ENCODE measurements around the gene IQCM.

Gene IQCM

DNA sequence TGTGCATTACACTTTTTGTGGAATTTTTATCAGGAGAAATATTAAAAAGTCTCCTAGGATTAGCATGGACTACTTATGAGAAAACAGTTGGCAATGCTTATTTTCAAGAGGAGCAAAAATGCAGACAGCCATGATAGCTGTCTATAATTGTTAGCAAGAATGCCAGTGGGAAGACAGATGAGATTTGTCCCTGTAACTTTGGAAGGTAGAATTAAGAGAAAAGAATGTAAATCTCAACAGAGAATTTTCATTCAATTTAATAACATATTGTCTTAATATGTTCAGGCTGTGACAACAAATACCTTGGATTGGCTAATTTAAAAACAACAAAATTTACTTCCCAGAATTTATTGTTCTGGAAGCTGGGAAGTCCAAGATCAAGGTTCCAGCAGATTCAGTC is 349.2 kb downstream of the IQCM start:
- no peaks in the 10 kb centered on the region for H3F3A ChIP-seq (ENCODE audit: low read depth)
- no peak overlapping the region for H3K9ac ChIP-seq (ENCODE audit: low read depth, low read length, poor library complexity, severe bottlenecking)
- TF ChIP-seq EZH2phosphoT487 (IDR thresholded peaks at IDR 0.05; ENCODE audit: borderline replicate concordance): no peak
- TF ChIP-seq, protein P1, sequence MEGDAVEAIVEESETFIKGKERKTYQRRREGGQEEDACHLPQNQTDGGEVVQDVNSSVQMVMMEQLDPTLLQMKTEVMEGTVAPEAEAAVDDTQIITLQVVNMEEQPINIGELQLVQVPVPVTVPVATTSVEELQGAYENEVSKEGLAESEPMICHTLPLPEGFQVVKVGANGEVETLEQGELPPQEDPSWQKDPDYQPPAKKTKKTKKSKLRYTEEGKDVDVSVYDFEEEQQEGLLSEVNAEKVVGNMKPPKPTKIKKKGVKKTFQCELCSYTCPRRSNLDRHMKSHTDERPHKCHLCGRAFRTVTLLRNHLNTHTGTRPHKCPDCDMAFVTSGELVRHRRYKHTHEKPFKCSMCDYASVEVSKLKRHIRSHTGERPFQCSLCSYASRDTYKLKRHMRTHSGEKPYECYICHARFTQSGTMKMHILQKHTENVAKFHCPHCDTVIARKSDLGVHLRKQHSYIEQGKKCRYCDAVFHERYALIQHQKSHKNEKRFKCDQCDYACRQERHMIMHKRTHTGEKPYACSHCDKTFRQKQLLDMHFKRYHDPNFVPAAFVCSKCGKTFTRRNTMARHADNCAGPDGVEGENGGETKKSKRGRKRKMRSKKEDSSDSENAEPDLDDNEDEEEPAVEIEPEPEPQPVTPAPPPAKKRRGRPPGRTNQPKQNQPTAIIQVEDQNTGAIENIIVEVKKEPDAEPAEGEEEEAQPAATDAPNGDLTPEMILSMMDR (conservative IDR thresholded peaks at IDR 0.05; ENCODE audit: low read length): no peak
- no peaks in the 10 kb centered on the region for H3K4me1 ChIP-seq (ENCODE audit: insufficient read depth, low read length, poor library complexity, severe bottlenecking)
- no peaks in the 10 kb centered on the region for H3K27me3 ChIP-seq (ENCODE audit: insufficient read depth, low read length, poor library complexity, severe bottlenecking)
- H3K79me2 ChIP-seq (ENCODE audit: insufficient read depth, low read length): no peaks in the 10 kb centered on the region
- no peak overlapping the region for H3K4me3 ChIP-seq (ENCODE audit: low read length, poor library complexity, severe bottlenecking)
- H3K4me2 ChIP-seq (ENCODE audit: low read depth, low read length, poor library complexity, severe bottlenecking): no peak overlapping the region
- no peak overlapping the region for H2AFZ ChIP-seq (ENCODE audit: low read length)
- no peaks in the 10 kb centered on the region for H3K36me3 ChIP-seq (ENCODE audit: insufficient read depth, low read length)
- no peaks in the 10 kb centered on the region for H3K9me2 ChIP-seq (replicated peaks; ENCODE audit: low read depth, low read length)
- no peaks in the 10 kb centered on the region for H3K9me3 ChIP-seq (ENCODE audit: insufficient read depth, low read depth, low read length)
- no peaks in the 10 kb centered on the region for H4K20me1 ChIP-seq (ENCODE audit: insufficient read depth, low read length, poor library complexity, severe bottlenecking)

DNA sequence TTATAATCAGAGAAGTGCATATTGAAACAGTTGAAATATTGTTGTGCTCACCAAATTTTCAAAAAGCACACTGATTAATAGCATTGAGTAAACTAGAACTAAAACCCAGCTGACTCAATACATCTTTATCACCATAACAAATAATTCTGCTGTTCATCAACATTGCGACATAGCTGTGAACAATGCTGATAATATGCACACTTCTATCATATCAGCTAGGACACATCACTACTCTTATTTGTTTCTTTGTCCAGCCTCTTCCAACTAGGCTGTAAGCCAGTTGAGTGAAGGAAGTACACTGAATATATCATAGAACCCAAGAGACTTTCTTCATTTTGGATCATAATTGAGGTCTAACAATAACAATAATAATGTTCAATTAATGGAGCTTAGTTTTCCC is 349.7 kb downstream of the IQCM start:
- Histone ChIP-seq H4K20me1 (ENCODE audit: insufficient read depth, low read length, poor library complexity, severe bottlenecking) (no peaks in the 10 kb centered on the region), H3K4me2 (ENCODE audit: low read depth, low read length, poor library complexity, severe bottlenecking) (no peak overlapping the region), H3K36me3 (ENCODE audit: insufficient read depth, low read length) (no peaks in the 10 kb centered on the region), H3K27me3 (ENCODE audit: insufficient read depth, low read length, poor library complexity, severe bottlenecking) (no peaks in the 10 kb centered on the region), H2AFZ (ENCODE audit: low read length) (no peak overlapping the region), H3K4me1 (ENCODE audit: insufficient read depth, low read length, poor library complexity, severe bottlenecking) (no peaks in the 10 kb centered on the region), H3K9me3 (ENCODE audit: insufficient read depth, low read depth, low read length) (no peaks in the 10 kb centered on the region), H3K4me3 (ENCODE audit: low read length, poor library complexity, severe bottlenecking) (no peak overlapping the region), H3K9me2 (replicated peaks; ENCODE audit: low read depth, low read length) (no peaks in the 10 kb centered on the region), H3F3A (ENCODE audit: low read depth) (no peaks in the 10 kb centered on the region), H3K79me2 (ENCODE audit: insufficient read depth, low read length) (no peaks in the 10 kb centered on the region), H3K9ac (ENCODE audit: low read depth, low read length, poor library complexity, severe bottlenecking) (no peak overlapping the region)
- TF ChIP-seq, protein P1 (conservative IDR thresholded peaks at IDR 0.05; ENCODE audit: low read length): no peak
- no peak for TF ChIP-seq EZH2phosphoT487 (IDR thresholded peaks at IDR 0.05; ENCODE audit: borderline replicate concordance)

DNA sequence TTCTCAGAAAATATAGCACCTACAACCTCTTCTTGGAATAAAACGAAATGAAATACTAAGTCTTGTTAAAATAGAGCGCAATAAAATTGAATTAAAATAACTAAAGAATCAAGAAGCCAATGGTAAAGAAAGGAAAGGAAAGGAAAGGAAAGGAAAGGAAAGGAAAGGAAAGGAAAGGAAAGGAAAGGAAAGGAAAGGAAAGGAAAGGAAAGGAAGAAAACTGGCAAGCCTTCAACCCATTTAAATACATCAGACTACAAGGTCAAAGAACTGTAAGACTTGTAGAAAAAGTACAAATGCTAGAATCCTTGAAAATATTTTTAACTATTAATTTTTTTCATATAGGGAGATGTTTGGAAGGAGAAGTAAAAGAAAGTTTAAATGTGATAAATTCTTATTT is 372.1 kb downstream of the IQCM start:
- TF ChIP-seq, protein P1 (conservative IDR thresholded peaks at IDR 0.05; ENCODE audit: low read length): no peak
- TF ChIP-seq EZH2phosphoT487 (IDR thresholded peaks at IDR 0.05; ENCODE audit: borderline replicate concordance): no peak
- H3K27me3 ChIP-seq (ENCODE audit: insufficient read depth, low read length, poor library complexity, severe bottlenecking): no peaks in the 10 kb centered on the region

More for the DNA sequence above, 372.1 kb downstream of the IQCM start:
- Histone ChIP-seq H3K4me1 (ENCODE audit: insufficient read depth, low read length, poor library complexity, severe bottlenecking) (no peaks in the 10 kb centered on the region), H4K20me1 (ENCODE audit: insufficient read depth, low read length, poor library complexity, severe bottlenecking) (no peaks in the 10 kb centered on the region), H3K79me2 (ENCODE audit: insufficient read depth, low read length) (no peaks in the 10 kb centered on the region), H2AFZ (ENCODE audit: low read length) (no peak overlapping the region), H3K36me3 (ENCODE audit: insufficient read depth, low read length) (no peaks in the 10 kb centered on the region), H3K9ac (ENCODE audit: low read depth, low read length, poor library complexity, severe bottlenecking) (no peak overlapping the region), H3K4me2 (ENCODE audit: low read depth, low read length, poor library complexity, severe bottlenecking) (no peak overlapping the region), H3F3A (ENCODE audit: low read depth) (no peaks in the 10 kb centered on the region), H3K9me2 (replicated peaks; ENCODE audit: low read depth, low read length) (no peaks in the 10 kb centered on the region), H3K9me3 (ENCODE audit: insufficient read depth, low read depth, low read length) (no peaks in the 10 kb centered on the region), H3K4me3 (ENCODE audit: low read length, poor library complexity, severe bottlenecking) (no peak overlapping the region)

Data from Loucy (cell line).